Measurements from ENCODE around the gene SLC28A1. TPM values are rescaled to one million over a fixed set of nuclear protein-coding genes. Genes with fewer than 3 reads are reported as not detected.

SLC28A1 gene
- total RNA-seq, 1 experiment from 2014 or later = not detected

- Mint-ChIP-seq H3K9me3 (ENCODE audit: unreplicated experiment) (no peaks in the 10 kb centered on the region), H3K27me3 (ENCODE audit: insufficient read depth, unreplicated experiment) (no peaks in the 10 kb centered on the region), H3K4me1 (ENCODE audit: insufficient read depth, unreplicated experiment) (peaks cover 20% of the 10 kb centered on the region), H3K36me3 (ENCODE audit: insufficient read depth, unreplicated experiment) (no peaks in the 10 kb centered on the region), H3K4me3 (ENCODE audit: unreplicated experiment) (no peak overlapping the region), H3K27ac (ENCODE audit: low read depth, unreplicated experiment) (peak overlapping the region; percentile 92)
- ChIA-PET POLR2A (interaction anchor here (0.6 to 1.8 kb wide), 10 partner anchors 12 to 341 kb away, joined by 3 to 11 read pairs (median 4); partner anchors contain the start of genes SEC11A, WDR73 and ZSCAN2), CTCF (interaction anchor here (0.6 to 3.8 kb wide), 44 partner anchors 8 to 341 kb away, joined by 3 to 40 read pairs (median 4); partner anchors contain the start of gene WDR73)
- BruUV-seq (replicated peaks) = no TSS peak
- intact Hi-C loops (cut with micrococcal nuclease) = loop anchor here (2.0 to 5.0 kb wide), 4 partner anchors 84 to 340 kb away; partner anchors contain the start of genes SEC11A and WDR73
- no peak for DNase-seq (ENCODE audit: unreplicated experiment)
- no peak for TF ChIP-seq CTCF (IDR thresholded peaks at IDR 0.05; ENCODE audit: unreplicated experiment)
These were observed 44.3 kb downstream of the SLC28A1 start for GRCh38 chr15:84928843-84929168.

GRCh38 chr15:84929795-84930603 lies 45.5 kb downstream of the SLC28A1 start:
- ChIA-PET POLR2A (interaction anchor here (0.7 to 1.4 kb wide), 4 partner anchors 214 to 313 kb away, joined by 3 to 4 read pairs (median 4); partner anchors contain the start of genes SEC11A and WDR73), CTCF (interaction anchor here (0.6 to 3.8 kb wide), 13 partner anchors 24 to 275 kb away, joined by 3 to 40 read pairs (median 4); partner anchors contain the start of gene WDR73)
- no peaks in the 10 kb centered on the region for H3K36me3 Mint-ChIP-seq (ENCODE audit: insufficient read depth, unreplicated experiment)
- no peak for TF ChIP-seq CTCF (IDR thresholded peaks at IDR 0.05; ENCODE audit: unreplicated experiment)
- peak; percentile 52 for DNase-seq (ENCODE audit: unreplicated experiment)
- intact Hi-C loops (cut with micrococcal nuclease) = loop anchor here (2.0 to 5.0 kb wide), 4 partner anchors 85 to 341 kb away; partner anchors contain the start of genes SEC11A and WDR73
- H3K27ac Mint-ChIP-seq (ENCODE audit: low read depth, unreplicated experiment) = no peak overlapping the region
- BruUV-seq (replicated peaks) = no TSS peak
- H3K4me1 Mint-ChIP-seq (ENCODE audit: insufficient read depth, unreplicated experiment) = peaks cover 20% of the 10 kb centered on the region
- no peak overlapping the region for H3K4me3 Mint-ChIP-seq (ENCODE audit: unreplicated experiment)
- H3K27me3 Mint-ChIP-seq (ENCODE audit: insufficient read depth, unreplicated experiment) = no peaks in the 10 kb centered on the region
- no peaks in the 10 kb centered on the region for H3K9me3 Mint-ChIP-seq (ENCODE audit: unreplicated experiment)

- Mint-ChIP-seq H3K27ac (ENCODE audit: low read depth, unreplicated experiment) (no peak overlapping the region), H3K27me3 (ENCODE audit: insufficient read depth, unreplicated experiment) (peaks cover 12% of the 10 kb centered on the region), H3K9me3 (ENCODE audit: unreplicated experiment) (no peaks in the 10 kb centered on the region), H3K4me1 (ENCODE audit: insufficient read depth, unreplicated experiment) (peaks cover 2% of the 10 kb centered on the region), H3K4me3 (ENCODE audit: unreplicated experiment) (no peak overlapping the region), H3K36me3 (ENCODE audit: insufficient read depth, unreplicated experiment) (no peaks in the 10 kb centered on the region)
- intact Hi-C loops (cut with micrococcal nuclease) = no loop called here
- no peak for TF ChIP-seq CTCF (IDR thresholded peaks at IDR 0.05; ENCODE audit: unreplicated experiment)
- CTCF ChIA-PET = interaction anchor here (0.8 to 1.4 kb wide), 2 partner anchors 79 to 108 kb away, joined by 3 to 6 read pairs; no protein-coding TSS in a partner anchor
- no peak for DNase-seq (ENCODE audit: unreplicated experiment)
- no TSS peak for BruUV-seq (replicated peaks)
- POLR2A ChIA-PET = no interaction called here
These were observed 50.7 kb downstream of the SLC28A1 start for GRCh38 chr15:84934942-84935729.

GRCh38 chr15:84937144-84937543 lies 52.7 kb downstream of the SLC28A1 start:
- peaks cover 12% of the 10 kb centered on the region for H3K27me3 Mint-ChIP-seq (ENCODE audit: insufficient read depth, unreplicated experiment)
- no peaks in the 10 kb centered on the region for H3K4me1 Mint-ChIP-seq (ENCODE audit: insufficient read depth, unreplicated experiment)
- no peak for TF ChIP-seq CTCF (IDR thresholded peaks at IDR 0.05; ENCODE audit: unreplicated experiment)
- no peak overlapping the region for H3K27ac Mint-ChIP-seq (ENCODE audit: low read depth, unreplicated experiment)
- CTCF ChIA-PET = interaction anchor here (1.5 kb wide), 1 partner anchor 9 kb away, joined by 8 read pairs; no protein-coding TSS in a partner anchor
- no peak overlapping the region for H3K4me3 Mint-ChIP-seq (ENCODE audit: unreplicated experiment)
- no peaks in the 10 kb centered on the region for H3K9me3 Mint-ChIP-seq (ENCODE audit: unreplicated experiment)
- intact Hi-C loops (cut with micrococcal nuclease) = no loop called here
- no TSS peak for BruUV-seq (replicated peaks)
- H3K36me3 Mint-ChIP-seq (ENCODE audit: insufficient read depth, unreplicated experiment) = no peaks in the 10 kb centered on the region
- POLR2A ChIA-PET = interaction anchor here (1.0 kb wide), 2 partner anchors 44 to 299 kb away, joined by 3 read pairs; partner anchors contain the start of gene PDE8A
- DNase-seq (ENCODE audit: unreplicated experiment) = no peak
